Thoracic aorta (tissue), 2 donors: ENCODE results near the gene SCAP. TPM values are rescaled to one million over a fixed set of nuclear protein-coding genes. Genes with fewer than 3 reads are reported as not detected.

Source experiments
- ATAC-seq: fragments of 150-250 bp; one replicate; pipeline ENCODE4 v1.8.0; 2017; ENCODE audit warnings: low read depth; ENCODE audit not compliant: insufficient number of reproducible peaks, low FRiP score
- DNase-seq: peaks from one replicate; pipeline ENCODE4 v3.0.0-alpha.2; 2020; ENCODE audit warnings: low spot score
- H3K27ac ChIP-seq, 2 donors: fragments of 200-600 bp; sonication (generic); 1 replicate in 1 of 2; 2 replicates in 1 of 2; pipeline ENCODE4 v1.5.1; 2016; ENCODE audit warnings: mild to moderate bottlenecking in 2 of 2, moderate library complexity in 2 of 2
- H3K27me3 ChIP-seq: fragments of 200-600 bp; sonication (generic); replicated peaks from 2 replicates; pipeline ENCODE4 v1.6.0; 2016; ENCODE audit warnings: mild to moderate bottlenecking; ENCODE audit not compliant: insufficient read depth
- H3K36me3 ChIP-seq: fragments of 200-600 bp; sonication (generic); one replicate; pipeline ENCODE4 v1.5.1; 2016
- H3K4me1 ChIP-seq, 2 donors: fragments of 200-600 bp; sonication (generic); 1 replicate in 1 of 2; 2 replicates in 1 of 2; pipeline versions ENCODE4 v1.5.1 to v1.6.0; 2016; ENCODE audit warnings: low read depth in 2 of 2, mild to moderate bottlenecking in 1 of 2; ENCODE audit not compliant: control insufficient read depth in 1 of 2
- H3K4me3 ChIP-seq: fragments of 200-600 bp; sonication (generic); 2 replicates; pipeline ENCODE4 v1.5.1; 2016; ENCODE audit warnings: mild to moderate bottlenecking
- H3K9me3 ChIP-seq: fragments of 200-600 bp; sonication (generic); 2 replicates; pipeline ENCODE4 v1.5.1; 2016
- CTCF ChIP-seq: fragments of 200-600 bp; sonication (generic); IDR thresholded peaks from one replicate; pipeline ENCODE4 v1.5.1; 2019; ENCODE audit warnings: antibody characterized with exemption
- total RNA-seq, 2 donors: library from RNA; depleted of rRNA; stranded (reverse); fragments of >200 nt; gene quantifications; one replicate each; pipeline versions ENCODE4 v1.1.0 to v1.2.3, GENCODE V29; 2016

Gene SCAP
- total RNA-seq, 2 donors from 2014 or later: 80.0 to 106 TPM

GRCh38 chr3:47392933-47393332 lies 82.8 kb downstream of the SCAP start:
- ATAC-seq (no peak), DNase-seq (no peak)
- Histone ChIP-seq H3K36me3 (no peaks in the 10 kb centered on the region), H3K27me3 (no peaks in the 10 kb centered on the region), H3K27ac (no peak overlapping the region), H3K9me3 (no peaks in the 10 kb centered on the region), H3K4me1 (peaks cover 12 to 37% of the 10 kb centered on the region in 2 donors), H3K4me3 (no peak overlapping the region)
- no peak for TF ChIP-seq CTCF

- no peak overlapping the region for H3K27ac ChIP-seq
- ATAC-seq: no peak
- no peak for TF ChIP-seq CTCF
Observed at GRCh38 chr3:47385796-47386195, 89.9 kb downstream of the SCAP start.

GRCh38 chr3:47385007-47385406 lies 90.7 kb downstream of the SCAP start:
- no peak for DNase-seq
- Histone ChIP-seq H3K27me3 (no peaks in the 10 kb centered on the region), H3K4me1 (peaks cover 3 to 26% of the 10 kb centered on the region in 2 donors)

More at GRCh38 chr3:47385796-47386195, 89.9 kb downstream of the SCAP start:
- no peak for DNase-seq
- no peak overlapping the region for H3K4me3 ChIP-seq
- H3K4me1 ChIP-seq: peaks cover 3 to 24% of the 10 kb centered on the region in 2 donors
- no peaks in the 10 kb centered on the region for H3K9me3 ChIP-seq
- H3K36me3 ChIP-seq: peaks cover 2% of the 10 kb centered on the region
- H3K27me3 ChIP-seq: no peaks in the 10 kb centered on the region

GRCh38 chr3:47384425-47384824 lies 91.3 kb downstream of the SCAP start:
- Histone ChIP-seq H3K27ac (no peak overlapping the region), H3K9me3 (no peaks in the 10 kb centered on the region), H3K4me3 (no peak overlapping the region), H3K36me3 (peaks cover 2% of the 10 kb centered on the region), H3K27me3 (no peaks in the 10 kb centered on the region), H3K4me1 (peaks cover 9 to 32% of the 10 kb centered on the region in 2 donors)
- no peak for DNase-seq
- TF ChIP-seq CTCF: no peak
- ATAC-seq: no peak

More at GRCh38 chr3:47385007-47385406, 90.7 kb downstream of the SCAP start:
- H3K36me3 ChIP-seq: peaks cover 2% of the 10 kb centered on the region
- no peaks in the 10 kb centered on the region for H3K9me3 ChIP-seq
- ATAC-seq: no peak
- TF ChIP-seq CTCF: no peak
- no peak overlapping the region for H3K27ac ChIP-seq
- H3K4me3 ChIP-seq: no peak overlapping the region

- H3K4me1 ChIP-seq: peaks cover 11 to 41% of the 10 kb centered on the region in 2 donors
- ATAC-seq: peak; percentile 5
Observed at GRCh38 chr3:47381317-47382157, 94.2 kb downstream of the SCAP start.

More at GRCh38 chr3:47381317-47382157, 94.2 kb downstream of the SCAP start:
- H3K36me3 ChIP-seq: peaks cover under 1% of the 10 kb centered on the region
- H3K27me3 ChIP-seq: no peaks in the 10 kb centered on the region
- DNase-seq: peak; percentile 56
- H3K4me3 ChIP-seq: peak overlapping the region; percentile 78
- H3K27ac ChIP-seq: peak overlapping the region; percentile 87 to 94
- no peaks in the 10 kb centered on the region for H3K9me3 ChIP-seq
- no peak for TF ChIP-seq CTCF
